GM12892 (cell line): ENCODE measurements around the gene LAIR2.

Source experiments
- POLR2A ChIP-seq: IDR thresholded peaks from 2 replicates; pipeline ENCODE4 v1.6.1; 2011; ENCODE audit warnings: low read depth, low read length, control low read depth
- TAF1 ChIP-seq: IDR thresholded peaks from 2 replicates; pipeline ENCODE4 v1.6.1; 2011; ENCODE audit warnings: low read depth, mild to moderate bottlenecking, control low read depth, low read length, borderline replicate concordance

DNA sequence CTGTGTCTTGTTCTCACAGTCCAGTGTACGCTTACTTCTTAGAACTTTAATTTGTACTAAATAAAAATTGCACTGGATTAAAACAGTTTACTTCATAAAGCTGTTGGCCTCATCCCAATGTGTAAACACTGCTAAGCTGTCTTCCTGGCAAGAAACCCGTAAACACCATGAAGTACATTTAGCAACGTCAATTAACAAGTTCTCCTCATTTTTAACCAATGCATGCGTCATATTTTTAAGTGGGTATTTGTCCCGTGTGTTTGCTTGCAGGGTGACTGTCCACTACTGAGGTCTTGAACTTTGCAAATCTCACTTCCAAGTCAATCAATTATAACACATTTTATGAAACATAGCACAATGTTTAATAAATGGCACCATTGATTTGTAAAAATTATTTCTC, 28.2 kb downstream of the LAIR2 start:
- TF ChIP-seq POLR2A (no peak), TAF1 (no peak)
